WTC11 (cell line): ENCODE measurements around the gene SERPIND1. TPM values are rescaled to one million over a fixed set of nuclear protein-coding genes. Genes with fewer than 3 reads are reported as not detected.

Experiments used
- ATAC-seq: fragments of 200-7000 bp; cut with Tn5 transposase; 2 replicates; pipeline ENCODE4 v1.10.0; 2021; ENCODE audit warnings: mild to moderate bottlenecking, moderate library complexity
- CTCF ChIA-PET: fragments of 300-600 bp; sonication (Branson Sonifier 250); formaldehyde crosslinking; loops from one replicate; lab custom pipeline; 2021; ENCODE audit warnings: antibody characterized with exemption; lab: Charles Lee
- POLR2A ChIA-PET: fragments of 350-600 bp; sonication (Branson Sonifier 250); formaldehyde crosslinking; loops from one replicate; lab custom pipeline; 2021; ENCODE audit warnings: antibody characterized with exemption; lab: Charles Lee
- DNase-seq: peaks from one replicate; pipeline ENCODE4 v3.0.0; 2021; ENCODE audit warnings: low spot score
- H3K27ac Mint-ChIP-seq: 2 replicates; pipeline ENCODE4 v1.8.0; 2021; ENCODE audit warnings: mixed read lengths
- H3K27me3 Mint-ChIP-seq: 2 replicates; pipeline ENCODE4 v1.8.0; 2021; ENCODE audit warnings: low read depth, mild to moderate bottlenecking, moderate library complexity, mixed read lengths
- H3K36me3 Mint-ChIP-seq: 2 replicates; pipeline ENCODE4 v1.8.0; 2021; ENCODE audit warnings: mixed read lengths
- H3K4me1 Mint-ChIP-seq: 2 replicates; pipeline ENCODE4 v1.8.0; 2022; ENCODE audit warnings: mixed read lengths
- H3K4me3 Mint-ChIP-seq: 2 replicates; pipeline ENCODE4 v1.8.0; 2021; ENCODE audit warnings: mild to moderate bottlenecking, moderate library complexity, mixed read lengths
- H3K9me3 Mint-ChIP-seq: 2 replicates; pipeline ENCODE4 v1.8.0; 2021; ENCODE audit warnings: mixed read lengths
- AR ChIP-seq: fragments of 250-450 bp; sonication (Bioruptor Pico); IDR thresholded peaks from 2 replicates; pipeline ENCODE4 v1.9.0; 2021; ENCODE audit warnings: mild to moderate bottlenecking
- ATF1 ChIP-seq: sonication (generic); formaldehyde crosslinking; IDR thresholded peaks from 2 replicates; pipeline ENCODE4 v1.8.1; 2023; ENCODE audit warnings: mild to moderate bottlenecking, moderate library complexity, missing genetic modification reagents
- ATF2 ChIP-seq: sonication (generic); formaldehyde crosslinking; IDR thresholded peaks from 2 replicates; pipeline ENCODE4 v1.8.1; 2022; ENCODE audit warnings: low read depth, missing genetic modification reagents, borderline replicate concordance
- CTCF ChIP-seq: fragments of 200-600 bp; IDR thresholded peaks from 2 replicates; pipeline ENCODE4 v1.8.0; 2022; ENCODE audit warnings: antibody characterized with exemption
- ESRRA ChIP-seq: sonication (generic); formaldehyde crosslinking; IDR thresholded peaks from 2 replicates; pipeline ENCODE4 v1.8.1; 2022; ENCODE audit warnings: mild to moderate bottlenecking, missing genetic modification reagents, borderline replicate concordance
- HMGA2 ChIP-seq: fragments of 250-450 bp; sonication (Bioruptor Pico); IDR thresholded peaks from 2 replicates; pipeline ENCODE4 v1.4.0; 2021; ENCODE audit warnings: mild to moderate bottlenecking, moderate library complexity
- JAZF1 ChIP-seq: fragments of 250-450 bp; sonication (Bioruptor Pico); IDR thresholded peaks from 2 replicates; pipeline ENCODE4 v1.9.0; 2021; ENCODE audit warnings: moderate library complexity, mild to moderate bottlenecking, inconsistent platforms
- MLX ChIP-seq: sonication (generic); formaldehyde crosslinking; IDR thresholded peaks from 2 replicates; pipeline ENCODE4 v1.8.1; 2023; ENCODE audit warnings: mild to moderate bottlenecking, missing genetic modification reagents, moderate library complexity
- MYBL2 ChIP-seq: sonication (generic); formaldehyde crosslinking; IDR thresholded peaks from 2 replicates; pipeline ENCODE4 v1.8.1; 2023; ENCODE audit warnings: mild to moderate bottlenecking, moderate library complexity, missing genetic modification reagents
- NR1H2 ChIP-seq: sonication (generic); formaldehyde crosslinking; IDR thresholded peaks from 2 replicates; pipeline ENCODE4 v1.9.0; 2021; ENCODE audit warnings: mild to moderate bottlenecking, moderate library complexity, missing genetic modification reagents
- NR2C2 ChIP-seq: sonication (generic); formaldehyde crosslinking; IDR thresholded peaks from 2 replicates; pipeline ENCODE4 v1.8.0; 2022; ENCODE audit warnings: mild to moderate bottlenecking, missing genetic modification reagents
- PRDM15 ChIP-seq: sonication (generic); formaldehyde crosslinking; IDR thresholded peaks from 2 replicates; pipeline ENCODE4 v1.8.0; 2022; ENCODE audit warnings: missing genetic modification reagents
- PREB ChIP-seq: sonication (generic); formaldehyde crosslinking; IDR thresholded peaks from 2 replicates; pipeline ENCODE4 v1.8.1; 2022; ENCODE audit warnings: mild to moderate bottlenecking, missing genetic modification reagents, moderate library complexity, borderline replicate concordance
- SMAD3 ChIP-seq: sonication (generic); formaldehyde crosslinking; IDR thresholded peaks from 2 replicates; pipeline ENCODE4 v1.8.0; 2022; ENCODE audit warnings: missing genetic modification reagents, mild to moderate bottlenecking, borderline replicate concordance
- SMAD4 ChIP-seq: sonication (generic); formaldehyde crosslinking; IDR thresholded peaks from 2 replicates; pipeline ENCODE4 v1.8.0; 2022; ENCODE audit warnings: mild to moderate bottlenecking, missing genetic modification reagents
- ZNF532 ChIP-seq: fragments of 250-450 bp; sonication (Bioruptor Pico); IDR thresholded peaks from 2 replicates; pipeline ENCODE4 v1.9.0; 2021; ENCODE audit warnings: mild to moderate bottlenecking, borderline replicate concordance
- total RNA-seq: library from RNA; stranded (reverse); gene quantifications from 3 replicates; pipeline ENCODE4 v1.2.3, GENCODE V29; 2021

SERPIND1 gene
- total RNA-seq, 1 experiment from 2014 or later = 0.22 TPM

GRCh38 chr22:20725987-20726558 is 47.8 kb upstream of the SERPIND1 start:
- H3K36me3 Mint-ChIP-seq = peaks cover 4% of the 10 kb centered on the region; the same call in 1 of the 2 replicates
- no peak for TF ChIP-seq HMGA2 (CRISPR knock-in tag)
- TF ChIP-seq, all 79 proteins: peak for 0
- POLR2A ChIA-PET = no interaction called here
- H3K9me3 Mint-ChIP-seq = no peaks in the 10 kb centered on the region
- ATAC-seq (no peak), DNase-seq (no peak)
- no peak overlapping the region for H3K27ac Mint-ChIP-seq
- CTCF ChIA-PET = interaction anchor here (0.9 kb wide), 1 partner anchor 14 kb away, joined by 3 read pairs; no protein-coding TSS in a partner anchor
- no peaks in the 10 kb centered on the region for H3K27me3 Mint-ChIP-seq
- H3K4me1 Mint-ChIP-seq = no peaks in the 10 kb centered on the region
- H3K4me3 Mint-ChIP-seq = no peak overlapping the region

- H3K27ac Mint-ChIP-seq = no peak overlapping the region
- no peaks in the 10 kb centered on the region for H3K27me3 Mint-ChIP-seq
- no peak for DNase-seq
- no peak overlapping the region for H3K4me3 Mint-ChIP-seq
- ChIA-PET CTCF (no interaction called here), POLR2A (no interaction called here)
- ATAC-seq = no peak
- H3K36me3 Mint-ChIP-seq = peaks cover 4% of the 10 kb centered on the region; the same call in 1 of the 2 replicates
- no peaks in the 10 kb centered on the region for H3K9me3 Mint-ChIP-seq
- H3K4me1 Mint-ChIP-seq = no peaks in the 10 kb centered on the region
- TF ChIP-seq ATF1 (no peak), MLX (CRISPR knock-in tag) (no peak), MYBL2 (CRISPR knock-in tag) (no peak), AR (CRISPR knock-in tag) (no peak), ZNF532 (CRISPR knock-in tag) (no peak), NR1H2 (CRISPR knock-in tag) (no peak), CTCF (no peak), SMAD3 (CRISPR knock-in tag) (no peak), NR2C2 (CRISPR knock-in tag) (no peak), ESRRA (no peak), SMAD4 (CRISPR knock-in tag) (no peak), ATF2 (CRISPR knock-in tag) (no peak), PREB (no peak), JAZF1 (CRISPR knock-in tag) (no peak), PRDM15 (CRISPR knock-in tag) (no peak)
Observed at GRCh38 chr22:20727118-20728015, 46.5 kb upstream of the SERPIND1 start.
